Body of pancreas (tissue), 4 donors: ENCODE measurements around the gene HIF3A. TPM values are rescaled to one million over a fixed set of nuclear protein-coding genes. Genes with fewer than 3 reads are reported as not detected.

Experiments
- ATAC-seq: fragments of 150-250 bp; one replicate; pipeline ENCODE4 v1.9.1; 2016
- DNase-seq, 4 donors: peaks; one replicate each; pipeline ENCODE4 v3.0.0-alpha.2; 2019
- H3K27ac ChIP-seq, 4 donors: fragments of 200-600 bp; sonication (generic); 1 replicate in 3 of 4; 2 replicates in 1 of 4; pipeline versions ENCODE4 v1.5.1 to v1.6.1; 2016 to 2019; ENCODE audit warnings: mild to moderate bottlenecking in 1 of 4, mixed read lengths in 1 of 4, moderate library complexity in 1 of 4
- H3K27me3 ChIP-seq, 2 donors: fragments of 200-600 bp; sonication (generic); one replicate each; pipeline ENCODE4 v1.6.0; 2016; ENCODE audit warnings: mild to moderate bottlenecking in 1 of 2
- H3K36me3 ChIP-seq, 2 donors: fragments of 200-600 bp; sonication (generic); replicated peaks in 1 of 2; 2 replicates each; pipeline ENCODE4 v1.5.1; 2016; ENCODE audit warnings: low read depth in 2 of 2; ENCODE audit not compliant: insufficient read depth in 1 of 2
- H3K4me1 ChIP-seq: fragments of 200-600 bp; sonication (generic); one replicate; pipeline ENCODE4 v1.6.0; 2016
- H3K4me3 ChIP-seq, 2 donors: fragments of 200-600 bp; sonication (generic); 1 replicate in 1 of 2; 2 replicates in 1 of 2; pipeline ENCODE4 v1.5.1; 2016 to 2019
- H3K9me3 ChIP-seq, 3 donors: fragments of 200-600 bp; sonication (generic); 1 replicate in 2 of 3; 2 replicates in 1 of 3; pipeline ENCODE4 v1.5.1; 2016
- CTCF ChIP-seq, 7 experiments: fragments of 450-650 bp in 4 of 7; fragments of 200-600 bp in 3 of 7; sonication (generic) in 3 of 7; IDR thresholded peaks; one replicate each; pipeline ENCODE4 v1.5.1; 2016 to 2019; ENCODE audit warnings: antibody characterized with exemption in 7 of 7
- POLR2A ChIP-seq, 3 donors: fragments of 450-650 bp; IDR thresholded peaks; one replicate each; pipeline ENCODE4 v1.6.1; 2016; ENCODE audit warnings: antibody characterized with exemption in 3 of 3, mild to moderate bottlenecking in 2 of 3
- WGBS, 2 donors: methylation state at CpG; one replicate each; pipeline ENCODE4 v1.1.5; 2017; 5-methylcytosine and 5-hydroxymethylcytosine counted together
- intact Hi-C: fragments of 100-400 bp; cut with DNase I; formaldehyde crosslinking; loops from one replicate; pipeline ENCODE4 v1.15.1; 2023
- total RNA-seq, 2 donors: library from RNA; depleted of rRNA; stranded (reverse); fragments of >200 nt; gene quantifications; one replicate each; pipeline ENCODE4 v1.1.0, GENCODE V29; 2016

Gene HIF3A
- total RNA-seq, 2 donors from 2014 or later: 24.4 to 63.3 TPM

DNA sequence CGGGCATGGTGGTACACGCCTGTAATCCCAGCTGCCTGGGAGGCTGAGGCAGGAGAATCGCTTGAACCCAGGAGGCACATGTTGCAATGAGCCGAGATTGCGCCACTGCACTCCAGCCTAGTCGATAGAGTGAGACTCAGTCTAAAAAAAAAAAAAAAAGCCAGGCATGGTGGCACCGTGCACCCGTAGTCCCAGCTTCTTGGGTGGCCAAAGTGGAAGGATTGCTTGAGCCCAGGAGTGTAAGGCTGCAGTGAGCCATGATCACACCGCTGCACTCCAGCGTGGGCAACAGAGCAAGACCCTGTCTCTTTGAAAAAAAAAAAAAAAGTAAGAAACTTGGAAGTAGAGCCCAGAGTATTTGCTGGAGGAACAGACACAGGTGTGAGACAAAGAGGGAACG is 88.8 kb downstream of the HIF3A start:
- Histone ChIP-seq H3K4me3 (no peak overlapping the region), H3K27ac (no peak overlapping the region), H3K27me3 (no peaks in the 10 kb centered on the region), H3K9me3 (no peaks in the 10 kb centered on the region), H3K36me3 (peaks cover 0 to 25% of the 10 kb centered on the region in 2 donors), H3K4me1 (peaks cover 8% of the 10 kb centered on the region)
- ATAC-seq (no peak), DNase-seq (peak in 2 of 4 donors; percentile 3 to 4)
- intact Hi-C loops: no loop called here
- TF ChIP-seq CTCF (IDR thresholded peaks at IDR 0.05) (no peak), POLR2A (IDR thresholded peaks at IDR 0.05) (no peak)
- 90 to 96% methylated on average over 11 of the region's 11 CpGs for WGBS, 2 donors

DNA sequence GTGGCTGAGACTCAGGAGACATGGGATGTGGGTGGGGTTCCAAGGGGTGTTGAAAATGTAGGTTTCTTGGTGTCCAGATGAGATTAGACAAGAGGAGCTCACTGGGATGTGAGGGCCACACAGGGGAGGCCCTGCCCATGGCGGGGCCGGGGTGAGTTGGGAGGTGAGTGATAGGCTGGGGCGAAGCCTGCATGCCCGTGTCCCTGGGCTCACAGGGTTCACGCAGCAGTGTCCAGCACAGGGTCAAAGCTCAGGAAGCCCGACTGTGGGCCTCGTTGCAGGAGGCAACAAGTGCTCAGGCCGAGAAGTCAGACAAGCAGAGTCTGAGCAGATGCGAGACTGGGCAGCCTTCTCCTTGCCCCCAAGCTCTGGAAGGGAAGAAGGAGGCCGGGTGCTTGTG is 89.3 kb downstream of the HIF3A start:
- H3K4me1 ChIP-seq: peaks cover 8% of the 10 kb centered on the region
- no peaks in the 10 kb centered on the region for H3K9me3 ChIP-seq
- no peaks in the 10 kb centered on the region for H3K27me3 ChIP-seq
- intact Hi-C loops: no loop called here
- TF ChIP-seq CTCF (IDR thresholded peaks at IDR 0.05) (no peak), POLR2A (IDR thresholded peaks at IDR 0.05) (no peak)
- ATAC-seq (no peak), DNase-seq (peak in 2 of 4 donors; percentile 4 to 7)
- no peak overlapping the region for H3K4me3 ChIP-seq
- H3K27ac ChIP-seq: no peak overlapping the region
- WGBS, 2 donors: 95 to 99% methylated on average over 9 to 10 of the region's 10 CpGs
- H3K36me3 ChIP-seq: peaks cover 0 to 25% of the 10 kb centered on the region in 2 donors

GRCh38 chr19:46386996-46387712 is 90.3 kb downstream of the HIF3A start:
- H3K4me3 ChIP-seq: no peak overlapping the region
- H3K4me1 ChIP-seq: peaks cover 8% of the 10 kb centered on the region
- ATAC-seq: no peak
- 94% methylated on average over 30 of the region's 30 CpGs; no CpG with 5 or more reads in 1 of the 2 donors for WGBS, 2 donors
- no peaks in the 10 kb centered on the region for H3K9me3 ChIP-seq
- H3K27ac ChIP-seq: no peak overlapping the region
- TF ChIP-seq CTCF (IDR thresholded peaks at IDR 0.05) (no peak), POLR2A (IDR thresholded peaks at IDR 0.05) (no peak)
- DNase-seq: peak in 1 of 4 donors; percentile 8
- intact Hi-C loops: no loop called here
- peaks cover 0 to 22% of the 10 kb centered on the region in 2 donors for H3K36me3 ChIP-seq
- no peaks in the 10 kb centered on the region for H3K27me3 ChIP-seq

- WGBS, 2 donors: 89 to 93% methylated on average over 3 to 10 of the region's 10 CpGs
- peaks cover 8% of the 10 kb centered on the region for H3K4me1 ChIP-seq
- no peak overlapping the region for H3K27ac ChIP-seq
- intact Hi-C loops: no loop called here
- no peak overlapping the region for H3K4me3 ChIP-seq
- H3K27me3 ChIP-seq: no peaks in the 10 kb centered on the region
- ATAC-seq (no peak), DNase-seq (peak in 1 of 4 donors; percentile 5)
- H3K9me3 ChIP-seq: no peaks in the 10 kb centered on the region
- H3K36me3 ChIP-seq: peaks cover 0 to 22% of the 10 kb centered on the region in 2 donors
- TF ChIP-seq POLR2A (IDR thresholded peaks at IDR 0.05) (no peak), CTCF (IDR thresholded peaks at IDR 0.05) (no peak)
Measured at GRCh38 chr19:46387713-46388130, 90.9 kb downstream of the HIF3A start.
